Measurements from ENCODE around the gene SLC38A8.

The SLC38A8 gene

GRCh38 chr16:84000989-84001642 lies 41.5 kb downstream of the SLC38A8 start:
- FAIRE-seq (no peak), DNase-seq (ENCODE audit: low spot score) (no peak)

GRCh38 chr16:83998091-83998490 lies 44.5 kb downstream of the SLC38A8 start:
- no peak for DNase-seq (ENCODE audit: low spot score)
- no peak for FAIRE-seq

GRCh38 chr16:83996481-83997252 lies 45.9 kb downstream of the SLC38A8 start:
- FAIRE-seq (no peak), DNase-seq (ENCODE audit: low spot score) (no peak)

DNA sequence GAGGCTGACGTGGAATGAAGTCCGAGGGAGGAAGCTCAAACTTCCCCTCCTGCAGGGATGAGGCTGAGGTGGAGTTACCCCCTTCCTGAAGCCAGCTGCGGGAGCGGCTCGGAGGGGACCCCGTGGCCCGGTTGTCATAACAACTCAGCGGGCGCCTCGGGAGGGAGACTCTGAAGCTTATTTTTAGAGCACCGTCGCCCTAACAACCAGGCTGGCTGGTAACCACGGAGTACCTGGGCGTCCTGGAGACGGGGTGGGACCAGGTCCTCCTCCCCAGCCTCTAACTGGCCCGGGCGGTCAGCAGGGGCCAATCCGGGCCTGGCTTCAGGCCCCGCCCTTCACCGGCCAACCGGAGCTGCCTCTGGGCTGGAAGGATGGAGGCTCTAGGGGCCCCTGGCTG lies 46.8 kb downstream of the SLC38A8 start:
- DNase-seq (ENCODE audit: low spot score) (no peak), FAIRE-seq (no peak)

GRCh38 chr16:83994703-83995102 lies 47.9 kb downstream of the SLC38A8 start:
- FAIRE-seq = no peak
- DNase-seq (ENCODE audit: low spot score) = no peak

DNA sequence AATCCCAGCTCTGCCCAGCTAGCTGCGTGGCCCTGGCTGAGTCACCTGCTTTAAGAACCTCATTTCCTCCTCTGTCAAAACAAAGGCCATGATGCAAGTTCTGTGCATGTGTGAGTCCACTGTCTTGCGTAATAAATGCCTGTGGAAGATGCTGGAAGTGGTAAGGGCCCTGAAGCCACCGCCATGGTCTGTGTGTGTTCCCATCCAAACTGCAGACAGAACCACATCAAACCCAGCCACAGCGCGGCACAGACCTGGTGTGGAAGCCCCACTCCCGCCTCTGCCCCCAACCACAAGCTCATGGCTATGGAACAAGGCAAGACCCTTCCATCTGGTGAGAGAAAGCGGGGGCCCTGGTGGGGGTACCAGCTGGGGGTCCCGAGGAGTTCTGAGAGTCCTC lies 48.5 kb downstream of the SLC38A8 start:
- DNase-seq (ENCODE audit: low spot score) (peak; percentile 60), FAIRE-seq (no peak)

- no peak for DNase-seq (ENCODE audit: low spot score)
- FAIRE-seq = no peak
These were observed 50.0 kb downstream of the SLC38A8 start for GRCh38 chr16:83992624-83993023.

- FAIRE-seq (no peak), DNase-seq (ENCODE audit: low spot score) (no peak)
These were observed 52.1 kb downstream of the SLC38A8 start for GRCh38 chr16:83990492-83990891.

GRCh38 chr16:83989300-83989699 lies 53.3 kb downstream of the SLC38A8 start:
- FAIRE-seq = no peak
- DNase-seq (ENCODE audit: low spot score) = no peak

DNA sequence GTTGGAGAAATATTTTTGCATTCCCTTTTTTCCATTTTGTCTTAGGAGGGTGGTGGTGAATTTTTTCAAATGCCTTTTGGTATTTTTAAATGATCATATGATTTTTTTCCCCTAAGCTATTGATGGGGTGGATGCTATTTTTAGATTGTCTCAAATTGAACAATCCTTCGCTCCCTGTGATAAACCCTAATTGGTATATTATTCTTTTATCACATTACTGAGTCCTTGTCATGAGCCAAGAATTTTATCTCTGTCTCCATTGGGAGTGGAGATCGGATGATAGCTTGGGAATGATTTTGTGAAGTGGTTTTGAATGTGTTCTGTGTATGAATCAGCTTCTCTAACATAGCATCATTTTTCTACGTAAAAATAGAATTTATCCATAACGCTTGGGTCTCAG lies 59.1 kb downstream of the SLC38A8 start:
- FAIRE-seq (no peak), DNase-seq (ENCODE audit: low spot score) (no peak)

GRCh38 chr16:83981799-83982198 lies 60.8 kb downstream of the SLC38A8 start:
- DNase-seq (ENCODE audit: low spot score) = no peak
- no peak for FAIRE-seq

DNA sequence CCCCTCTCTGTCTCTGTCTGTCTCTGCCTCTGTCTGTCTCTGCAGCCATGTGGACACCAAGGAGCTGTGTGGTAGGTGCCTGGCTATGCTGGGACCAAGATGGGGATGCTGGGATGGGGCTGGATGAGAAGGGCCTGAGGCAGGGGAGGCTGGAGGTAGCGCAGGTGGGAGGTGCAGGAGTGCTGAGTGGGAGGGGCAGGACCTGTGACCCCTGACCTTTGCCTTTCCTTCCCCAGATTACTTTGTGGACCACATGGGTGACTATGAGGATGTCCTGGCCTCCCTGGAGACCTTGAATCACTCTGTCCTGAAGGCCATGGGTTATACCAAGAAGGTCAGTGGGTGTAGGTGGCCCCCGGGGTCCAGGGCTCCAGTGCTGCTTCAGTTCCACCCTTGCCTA lies 61.8 kb downstream of the SLC38A8 start:
- FAIRE-seq (no peak), DNase-seq (ENCODE audit: low spot score) (no peak)

GRCh38 chr16:83979441-83979840 lies 63.2 kb downstream of the SLC38A8 start:
- FAIRE-seq (no peak), DNase-seq (ENCODE audit: low spot score) (no peak)

GRCh38 chr16:83978401-83978904 lies 64.1 kb downstream of the SLC38A8 start:
- FAIRE-seq (no peak), DNase-seq (ENCODE audit: low spot score) (no peak)

DNA sequence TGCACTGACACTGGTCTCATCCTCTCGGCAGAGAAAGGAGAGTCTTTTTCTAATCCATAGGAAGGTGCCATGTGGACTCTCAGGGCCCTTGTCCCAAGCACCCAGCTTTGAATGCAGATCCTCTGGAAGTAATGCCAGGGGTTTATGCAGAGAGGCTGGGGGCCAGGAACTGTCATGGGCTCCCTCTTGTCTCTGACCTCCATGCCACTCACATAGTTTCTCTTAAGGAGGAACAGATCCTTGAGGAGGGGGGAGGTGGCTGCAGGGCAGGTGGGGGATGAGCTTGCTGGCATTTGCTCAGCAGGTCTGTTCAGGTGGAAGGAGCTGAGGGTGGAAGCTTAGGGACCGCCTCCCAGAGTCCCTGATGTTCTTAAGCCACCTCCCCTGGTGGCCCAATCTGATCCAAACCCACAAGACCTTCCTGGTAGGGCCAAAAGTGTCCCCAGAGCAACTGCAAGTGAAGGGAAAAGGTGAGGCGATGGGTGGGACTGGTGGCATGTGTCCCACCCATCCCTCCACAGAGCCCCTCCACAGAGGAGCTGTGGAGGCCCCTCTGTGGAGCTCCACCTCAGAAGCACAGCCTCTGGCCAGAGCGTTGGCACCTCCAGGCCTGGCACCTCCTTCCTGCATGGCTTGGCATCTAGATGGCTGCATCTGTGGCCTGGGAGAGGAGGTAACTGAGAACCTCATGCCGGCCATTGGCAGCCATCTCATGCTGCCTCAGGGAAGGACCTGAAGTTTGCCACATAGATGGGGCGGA lies 65.4 kb downstream of the SLC38A8 start:
- no peak for FAIRE-seq
- DNase-seq (ENCODE audit: low spot score) = no peak

DNA sequence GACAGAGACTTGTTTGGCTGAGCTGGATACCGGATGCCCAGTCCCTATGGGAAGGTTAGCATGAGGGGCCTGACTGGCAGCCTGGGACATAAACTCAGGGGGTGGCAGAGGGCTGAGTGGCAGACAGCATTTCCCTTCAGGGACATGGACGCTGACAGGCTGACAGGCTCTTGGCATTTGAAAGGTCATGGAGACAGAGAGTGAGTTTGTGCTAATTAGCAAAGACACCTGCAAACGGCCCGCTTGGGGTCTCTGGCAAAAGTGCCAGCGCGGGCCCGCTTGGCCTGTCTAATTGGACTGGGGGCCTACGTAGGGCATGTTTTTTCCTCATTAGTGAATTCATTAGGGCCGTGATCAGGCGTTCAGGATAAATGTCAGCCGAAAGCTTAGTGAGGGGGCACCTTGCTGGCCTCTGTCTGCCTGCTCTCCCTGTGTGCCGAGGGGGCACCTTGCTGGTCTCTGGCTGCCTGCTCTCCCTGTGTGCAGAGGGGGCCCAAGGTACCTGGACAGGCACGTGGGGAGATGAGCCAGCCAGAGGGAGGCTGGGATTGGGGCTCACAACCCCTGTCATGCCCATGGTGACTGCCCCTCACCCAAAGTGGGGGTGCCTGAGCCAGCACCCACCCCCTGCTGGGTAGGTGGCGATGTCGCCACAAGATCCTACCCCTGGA lies 66.9 kb downstream of the SLC38A8 start:
- FAIRE-seq = no peak
- no peak for DNase-seq (ENCODE audit: low spot score)

- FAIRE-seq = no peak
- no peak for DNase-seq (ENCODE audit: low spot score)
These were observed 68.1 kb downstream of the SLC38A8 start for GRCh38 chr16:83974475-83974874.

DNA sequence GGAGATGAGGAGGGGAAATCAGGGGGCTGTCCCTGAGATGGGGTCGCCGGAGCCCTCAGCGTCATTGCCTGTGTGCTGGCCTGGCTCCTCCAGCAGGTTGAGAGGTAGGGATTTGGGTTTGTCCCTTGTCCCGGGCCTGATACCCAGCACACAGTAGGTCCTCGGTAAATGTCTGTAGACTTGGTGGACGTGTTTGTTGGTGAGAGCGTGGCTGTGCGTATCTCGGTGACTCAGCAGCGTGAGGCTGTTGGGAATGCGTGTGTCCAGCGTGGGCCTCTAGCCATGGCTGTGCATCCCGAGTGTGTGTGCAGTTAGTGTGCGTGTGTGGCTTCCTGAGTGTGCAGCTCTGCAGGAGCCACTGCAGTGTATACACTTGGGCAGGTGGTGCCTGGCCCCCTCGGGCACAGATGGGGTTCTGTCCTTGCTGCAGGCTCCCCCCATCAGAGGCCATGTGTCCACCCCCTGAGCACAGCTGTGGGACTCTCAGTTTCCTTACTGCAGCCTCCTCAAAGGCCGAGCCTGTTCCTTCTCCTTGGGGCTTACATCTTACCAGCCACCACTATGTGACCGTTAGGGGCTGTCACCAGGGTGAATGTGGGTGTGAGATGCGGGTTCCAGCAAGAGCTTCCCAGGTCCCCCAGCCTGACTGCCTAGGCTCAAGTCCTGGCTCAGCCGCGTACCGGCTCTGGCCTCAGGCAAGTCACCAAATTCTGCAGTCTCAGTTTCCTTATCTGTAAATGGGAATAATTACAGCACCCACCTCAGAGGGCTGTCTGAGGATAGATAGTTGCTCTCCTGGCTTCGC lies 68.8 kb downstream of the SLC38A8 start:
- DNase-seq (ENCODE audit: low spot score) (no peak), FAIRE-seq (no peak)

GRCh38 chr16:83973077-83973476 lies 69.5 kb downstream of the SLC38A8 start:
- DNase-seq (ENCODE audit: low spot score) (no peak), FAIRE-seq (no peak)

DNA sequence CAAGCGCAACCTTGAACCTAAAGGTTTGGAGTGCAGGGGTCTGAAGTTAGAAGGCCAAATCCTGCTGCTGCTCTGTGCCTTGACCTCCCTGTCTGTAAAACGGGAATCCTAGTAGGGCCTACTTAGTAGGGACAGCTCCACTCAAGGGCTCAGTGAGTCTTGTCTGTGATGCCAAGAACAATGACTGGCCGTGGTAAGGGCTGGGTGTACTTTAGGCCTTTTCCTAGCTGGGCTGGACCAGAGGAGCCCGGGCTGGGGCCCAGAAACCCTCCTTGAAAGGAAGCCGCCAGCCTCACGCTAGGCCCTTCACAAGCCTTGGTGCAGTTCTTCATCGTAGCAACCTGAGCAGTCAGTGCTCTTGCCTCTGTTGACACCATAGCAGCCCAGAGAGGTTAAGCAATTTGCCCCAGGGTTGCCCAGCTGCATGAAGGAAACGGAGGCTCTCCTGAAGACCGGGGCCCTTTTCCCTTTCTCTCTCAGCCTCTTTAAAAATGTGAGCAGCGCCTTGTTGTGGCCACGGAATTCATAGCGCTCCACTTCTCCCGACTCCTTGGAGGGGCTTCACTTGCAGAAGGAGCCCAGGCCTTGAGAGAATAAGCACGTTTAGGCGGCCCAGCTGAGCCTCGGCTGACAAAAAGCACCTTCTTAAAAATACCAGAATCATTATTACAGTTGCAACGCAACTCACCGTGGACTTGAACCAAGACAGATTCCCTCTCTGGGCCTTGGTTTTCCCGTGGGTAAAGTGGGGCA lies 70.2 kb downstream of the SLC38A8 start:
- FAIRE-seq (no peak), DNase-seq (ENCODE audit: low spot score) (no peak)

Measured in urothelium cell line (cell line).